Transverse colon (tissue), 3 donors: Measurements from ENCODE around the gene EFCAB14.

ENCODE experiments used
- EP300 ChIP-seq: sonication (generic); formaldehyde crosslinking; IDR thresholded peaks from one replicate; pipeline ENCODE4 v1.6.1; 2017; ENCODE audit warnings: antibody characterized with exemption, low read depth
- POLR2A ChIP-seq: fragments of 450-650 bp; IDR thresholded peaks from one replicate; pipeline ENCODE4 v1.6.1; 2016; ENCODE audit warnings: antibody characterized with exemption, mild to moderate bottlenecking, moderate library complexity
- TF ChIP-seq, protein P1 (sequence below), 5 experiments: fragments of 200-600 bp in 3 of 5; fragments of 450-650 bp in 2 of 5; sonication (generic) in 3 of 5; IDR thresholded peaks; 1 replicate in 2 of 5; 2 replicates in 3 of 5; pipeline ENCODE4 v1.5.1; 2016 to 2017; ENCODE audit warnings: antibody characterized with exemption in 5 of 5, inconsistent platforms in 3 of 5, mild to moderate bottlenecking in 2 of 5, moderate library complexity in 1 of 5

DNA sequence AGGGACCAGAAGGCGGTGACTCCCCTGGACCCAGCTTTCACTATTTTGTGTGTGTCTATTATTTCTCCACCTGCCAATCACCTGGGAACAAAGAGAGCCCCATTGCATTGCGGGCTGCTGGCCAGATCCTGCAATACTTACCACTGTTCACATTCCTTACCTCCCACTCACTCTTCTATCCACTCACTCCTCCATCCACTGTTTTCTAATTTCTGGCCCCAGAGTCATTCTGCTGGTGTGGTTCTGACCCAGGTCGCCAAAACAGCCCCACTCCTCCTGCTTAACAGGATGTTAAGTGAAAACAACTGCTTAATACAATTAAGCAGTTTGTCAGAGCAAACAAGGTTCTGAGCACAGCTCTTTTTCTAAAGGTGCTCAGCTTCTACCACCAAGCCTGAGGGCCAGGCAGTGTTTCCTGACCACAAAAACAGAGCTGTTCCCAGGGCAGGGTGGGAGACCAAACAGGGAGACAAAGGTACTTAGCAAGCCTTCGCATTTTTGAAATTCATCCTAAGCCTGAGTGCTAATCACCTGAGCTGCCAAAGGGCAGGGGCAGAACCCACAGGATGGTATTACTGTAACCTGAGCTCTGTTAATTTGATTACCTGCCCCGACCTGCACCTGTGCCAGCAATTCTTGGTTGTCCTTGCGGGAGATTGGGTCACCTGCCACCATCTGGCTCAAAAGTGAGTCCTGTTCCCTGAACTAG lies 38.5 kb upstream of the EFCAB14 start:
- no peak for TF ChIP-seq EP300
- TF ChIP-seq, protein P1, sequence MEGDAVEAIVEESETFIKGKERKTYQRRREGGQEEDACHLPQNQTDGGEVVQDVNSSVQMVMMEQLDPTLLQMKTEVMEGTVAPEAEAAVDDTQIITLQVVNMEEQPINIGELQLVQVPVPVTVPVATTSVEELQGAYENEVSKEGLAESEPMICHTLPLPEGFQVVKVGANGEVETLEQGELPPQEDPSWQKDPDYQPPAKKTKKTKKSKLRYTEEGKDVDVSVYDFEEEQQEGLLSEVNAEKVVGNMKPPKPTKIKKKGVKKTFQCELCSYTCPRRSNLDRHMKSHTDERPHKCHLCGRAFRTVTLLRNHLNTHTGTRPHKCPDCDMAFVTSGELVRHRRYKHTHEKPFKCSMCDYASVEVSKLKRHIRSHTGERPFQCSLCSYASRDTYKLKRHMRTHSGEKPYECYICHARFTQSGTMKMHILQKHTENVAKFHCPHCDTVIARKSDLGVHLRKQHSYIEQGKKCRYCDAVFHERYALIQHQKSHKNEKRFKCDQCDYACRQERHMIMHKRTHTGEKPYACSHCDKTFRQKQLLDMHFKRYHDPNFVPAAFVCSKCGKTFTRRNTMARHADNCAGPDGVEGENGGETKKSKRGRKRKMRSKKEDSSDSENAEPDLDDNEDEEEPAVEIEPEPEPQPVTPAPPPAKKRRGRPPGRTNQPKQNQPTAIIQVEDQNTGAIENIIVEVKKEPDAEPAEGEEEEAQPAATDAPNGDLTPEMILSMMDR (IDR thresholded peaks at IDR 0.05): no peak
- TF ChIP-seq POLR2A: no peak
